ENCODE results near the gene STK32C. TPM values are rescaled to one million over a fixed set of nuclear protein-coding genes. Genes with fewer than 3 reads are reported as not detected.

The STK32C gene
- total RNA-seq, 1 donor from 2014 or later = 13.8 TPM

GRCh38 chr10:132187430-132188138 lies 120.2 kb downstream of the STK32C start:
- Mint-ChIP-seq H3K27me3 (peaks cover 44% of the 10 kb centered on the region), H3K4me1 (peaks cover 12% of the 10 kb centered on the region), H3K27ac (no peak overlapping the region), H3K4me3 (peak overlapping the region; percentile 25), H3K36me3 (ENCODE audit: low read depth) (no peaks in the 10 kb centered on the region), H3K9me3 (peaks cover 3% of the 10 kb centered on the region)
- intact Hi-C loops (cut with micrococcal nuclease) = loop anchor here (2.0 kb wide), 1 partner anchor 121 kb away; no protein-coding TSS in a partner anchor
- ChIA-PET POLR2A (no interaction called here), CTCF (no interaction called here)
- ATAC-seq (ENCODE audit: low read depth) (no peak), DNase-seq (no peak)
- no peak for TF ChIP-seq CTCF (IDR thresholded peaks at IDR 0.05)

GRCh38 chr10:132186488-132187429 lies 121.0 kb downstream of the STK32C start, which contains the start of gene DPYSL4:
TSS of gene DPYSL4 (plus strand) at chr10:132186948. CDS start at chr10:132187064, 116 bp downstream.
- DNase-seq (no peak), ATAC-seq (ENCODE audit: low read depth) (peak; percentile 67)
- peaks cover 44% of the 10 kb centered on the region for H3K27me3 Mint-ChIP-seq
- TF ChIP-seq CTCF (IDR thresholded peaks at IDR 0.05) = no peak
- peak within 1 kb of the TSS; percentile 57 for H3K4me3 Mint-ChIP-seq
- POLR2A ChIA-PET = no interaction called here
- no peaks in the 10 kb centered on the region for H3K36me3 Mint-ChIP-seq (ENCODE audit: low read depth)
- CTCF ChIA-PET = no interaction called here
- intact Hi-C loops (cut with micrococcal nuclease) = loop anchor here (2.0 kb wide), 1 partner anchor 122 kb away; no protein-coding TSS in a partner anchor
- no peak within 1 kb of the TSS for H3K27ac Mint-ChIP-seq
- peaks cover 3% of the 10 kb centered on the region for H3K9me3 Mint-ChIP-seq
- peaks cover 12% of the 10 kb centered on the region for H3K4me1 Mint-ChIP-seq

- H3K27ac Mint-ChIP-seq = no peak overlapping the region
- H3K4me1 Mint-ChIP-seq = peaks cover 12% of the 10 kb centered on the region
- no peaks in the 10 kb centered on the region for H3K36me3 Mint-ChIP-seq (ENCODE audit: low read depth)
- H3K4me3 Mint-ChIP-seq = peak overlapping the region; percentile 57
- ChIA-PET POLR2A (no interaction called here), CTCF (no interaction called here)
- no peak for TF ChIP-seq CTCF (IDR thresholded peaks at IDR 0.05)
- H3K9me3 Mint-ChIP-seq = peaks cover 2% of the 10 kb centered on the region
- DNase-seq (no peak), ATAC-seq (ENCODE audit: low read depth) (peak; percentile 74)
- intact Hi-C loops (cut with micrococcal nuclease) = loop anchor here (2.0 kb wide), 1 partner anchor 123 kb away; no protein-coding TSS in a partner anchor
- peaks cover 44% of the 10 kb centered on the region for H3K27me3 Mint-ChIP-seq
Measured at GRCh38 chr10:132185601-132186487, 121.9 kb downstream of the STK32C start.

- intact Hi-C loops (cut with micrococcal nuclease) = no loop called here
- Mint-ChIP-seq H3K9me3 (no peaks in the 10 kb centered on the region), H3K36me3 (ENCODE audit: low read depth) (no peaks in the 10 kb centered on the region), H3K27ac (no peak overlapping the region), H3K27me3 (peaks cover 42% of the 10 kb centered on the region), H3K4me1 (peaks cover 12% of the 10 kb centered on the region), H3K4me3 (peak overlapping the region; percentile 45)
- no peak for ATAC-seq (ENCODE audit: low read depth)
- DNase-seq = no peak
- no peak for TF ChIP-seq CTCF (IDR thresholded peaks at IDR 0.05)
- CTCF ChIA-PET = no interaction called here
- POLR2A ChIA-PET = no interaction called here
Measured at GRCh38 chr10:132184816-132185593, 122.7 kb downstream of the STK32C start.
